Pancreas (tissue), 10 donors: ENCODE data around the gene UTP11. TPM values are rescaled to one million over a fixed set of nuclear protein-coding genes. Genes with fewer than 3 reads are reported as not detected.
A peak's percentile ranks its signal among the peaks of the same experiment; 100 is the strongest.

Experiments
- ATAC-seq, 4 donors: fragments of 200-7000 bp; cut with Tn5 transposase; one replicate each; pipeline versions ENCODE4 v1.8.0 to v1.9.1; 2020; ENCODE audit warnings: mild to moderate bottlenecking in 4 of 4, moderate library complexity in 4 of 4
- DNase-seq, 6 donors: peaks; one replicate each; pipeline ENCODE4 v3.0.0-alpha.2; 2020
- FAIRE-seq: peaks from 2 replicates; lab custom pipeline; 2012; peaks lifted over from hg19 to GRCh38; lab: Jason Lieb, UNC
- H3K27ac ChIP-seq, 4 donors: fragments of 200-600 bp; sonication (generic); 1 replicate in 3 of 4; 2 replicates in 1 of 4; pipeline versions ENCODE4 v1.5.0 to v1.8.0; 2020
- H3K27me3 ChIP-seq, 4 donors: fragments of 200-600 bp; one replicate each; pipeline ENCODE4 v1.8.0; 2021
- H3K36me3 ChIP-seq, 3 donors: fragments of 200-600 bp; sonication (generic) in 1 of 3; one replicate each; pipeline versions ENCODE4 v1.5.0 to v1.8.0; 2020 to 2021
- H3K4me1 ChIP-seq, 3 donors: fragments of 200-600 bp; one replicate each; pipeline ENCODE4 v1.8.0; 2021
- H3K4me3 ChIP-seq, 4 donors: fragments of 200-600 bp; sonication (generic) in 2 of 4; one replicate each; pipeline versions ENCODE4 v1.5.0 to v1.8.0; 2020 to 2021
- H3K9me3 ChIP-seq, 4 donors: fragments of 200-600 bp; one replicate each; pipeline ENCODE4 v1.8.0; 2021
- CTCF ChIP-seq, 4 donors: fragments of 200-600 bp; sonication (generic) in 3 of 4; IDR thresholded peaks; one replicate each; pipeline versions ENCODE4 v1.5.0 to v1.8.0; 2021; ENCODE audit warnings: antibody characterized with exemption in 4 of 4
- WGBS, 2 donors: extraction: QIAGEN DNeasy Blood & Tissue Kit; methylation state at CpG; one replicate each; pipeline ENCODE4 v1.1.7; 2013; 5-methylcytosine and 5-hydroxymethylcytosine counted together
- intact Hi-C, 3 donors: fragments of 100-400 bp; cut with DNase I; formaldehyde crosslinking; loops; one replicate each; pipeline versions ENCODE4 v1.11.1 to v1.14.2; 2022
- polyA plus RNA-seq, 2 donors: library from polyadenylated mRNA; stranded (reverse); fragments of 200-250 nt; gene quantifications; one replicate each; pipeline ENCODE4 v1.2.3, GENCODE V29; 2013
- total RNA-seq, 6 donors: library from RNA; stranded (reverse); fragmentation: NEBNext Ultra II Directional in 4 of 6; extraction: Animal tissue kit (Norgen Biotek cat#: 25700) in 4 of 6; gene quantifications; one replicate each; pipeline versions ENCODE4 v1.2.1 to v1.2.4, GENCODE V29; 2021 to 2023
- donor health status: healthy with polysubstance abuse.
- donor health status: DM: no; HTN: no; CAD: no; lungs with moderate emphysema.
- donor health status: DM: no; HTN: no; CAD: no.
- donor health status: control.
- donor health status: control.
- donor health status: Bipolar disorder and iron deficiency.
- donor health status: DM: yes; HTN: yes; CAD: no.
- donor health status: DM: no; HTN: no; CAD: no.
- donor health status: DM: no; HTN: no; CAD: no.
- donor health status: DM: yes; HTN: yes; CAD: no.

Gene UTP11
- total and polyA plus RNA-seq, 8 donors, result 7.8 to 16.6 (median 14.7) TPM

- no peak for FAIRE-seq
- intact Hi-C loops, result no loop called here
Observed at GRCh38 chr1:37994886-37995566, 17.5 kb upstream of the UTP11 start.

GRCh38 chr1:37995751-37996345, 16.7 kb upstream of the UTP11 start:
- intact Hi-C loops, result no loop called here
- H3K9me3 ChIP-seq, result no peaks in the 10 kb centered on the region
- H3K27me3 ChIP-seq, result no peaks in the 10 kb centered on the region
- DNase-seq (peak; percentile 54 to 86 (median 72)), FAIRE-seq (no peak), ATAC-seq (peak; percentile 65 to 80 (median 72))
- H3K4me3 ChIP-seq, result peak overlapping the region; percentile 20 to 56 (median 48)
- no peak for TF ChIP-seq CTCF (IDR thresholded peaks at IDR 0.05)
- peaks cover 4 to 23% (median 10%) of the 10 kb centered on the region in 3 donors for H3K4me1 ChIP-seq
- no peaks in the 10 kb centered on the region for H3K36me3 ChIP-seq
- H3K27ac ChIP-seq, result peak overlapping the region; percentile 57 to 83 (median 79)
- WGBS, 2 donors, result 5 to 6% methylated on average over 34 to 46 of the region's 46 CpGs

More at GRCh38 chr1:37994886-37995566, 17.5 kb upstream of the UTP11 start:
- TF ChIP-seq CTCF (IDR thresholded peaks at IDR 0.05), result no peak
- ATAC-seq (peak in 1 of 4 donors; percentile 3), DNase-seq (no peak)
- Histone ChIP-seq H3K27me3 (no peaks in the 10 kb centered on the region), H3K36me3 (no peaks in the 10 kb centered on the region), H3K9me3 (no peaks in the 10 kb centered on the region), H3K27ac (peak overlapping the region; percentile 57 to 83 (median 79)), H3K4me3 (peak overlapping the region in 2 of 4 donors; percentile 53 to 56), H3K4me1 (peaks cover 4 to 19% (median 10%) of the 10 kb centered on the region in 3 donors)
- 50 to 59% methylated on average over 11 of the region's 11 CpGs for WGBS, 2 donors

- Histone ChIP-seq H3K27me3 (no peaks in the 10 kb centered on the region), H3K27ac (peak overlapping the region in 1 of 4 donors; percentile 39), H3K4me3 (no peak overlapping the region), H3K4me1 (peaks cover 4 to 23% (median 10%) of the 10 kb centered on the region in 3 donors), H3K9me3 (no peaks in the 10 kb centered on the region), H3K36me3 (no peaks in the 10 kb centered on the region)
- ATAC-seq (no peak), FAIRE-seq (no peak), DNase-seq (peak in 1 of 6 donors; percentile 74)
- no peak for TF ChIP-seq CTCF (IDR thresholded peaks at IDR 0.05)
- intact Hi-C loops, result no loop called here
- WGBS, 2 donors, result 89 to 91% methylated on average over 25 of the region's 25 CpGs
Observed at GRCh38 chr1:37997256-37998088, 15.1 kb upstream of the UTP11 start.

GRCh38 chr1:37998089-37998808, 14.3 kb upstream of the UTP11 start:
- ATAC-seq (no peak), FAIRE-seq (no peak), DNase-seq (no peak)
- Histone ChIP-seq H3K4me1 (peaks cover 4 to 23% (median 10%) of the 10 kb centered on the region in 3 donors), H3K36me3 (no peaks in the 10 kb centered on the region), H3K4me3 (no peak overlapping the region), H3K9me3 (no peaks in the 10 kb centered on the region), H3K27ac (no peak overlapping the region), H3K27me3 (no peaks in the 10 kb centered on the region)
- intact Hi-C loops, result no loop called here
- 81 to 87% methylated on average over 9 of the region's 9 CpGs for WGBS, 2 donors
- no peak for TF ChIP-seq CTCF (IDR thresholded peaks at IDR 0.05)
